Stimulated activated CD4-positive, alpha-beta T cell treated with anti-CD3 and anti-CD28 coated beads, Interleukin-4, amount 100 ng/mL, for 4 hours (primary cell): ENCODE results near the gene FXYD1.
"Not testable (repeated sequence)": the region's sequence is repeated elsewhere in the genome, so short reads cannot be mapped to it uniquely, and the experiment has no call there.

Experiments used
- DNase-seq, 2 experiments: peaks; one replicate each; pipeline ENCODE4 v3.0.0-alpha.2; 2020

Gene FXYD1

GRCh38 chr19:35144259-35144599 is 5.6 kb downstream of the FXYD1 start:
- no peak for DNase-seq

GRCh38 chr19:35144600-35145436 is 6.2 kb downstream of the FXYD1 start:
- DNase-seq = no peak

GRCh38 chr19:35146746-35147459 is 8.3 kb downstream of the FXYD1 start:
- no peak for DNase-seq

GRCh38 chr19:35149463-35149862 is 10.8 kb downstream of the FXYD1 start:
- DNase-seq = no peak

- no peak for DNase-seq
Observed at GRCh38 chr19:35150445-35150844, 11.8 kb downstream of the FXYD1 start.

- no peak for DNase-seq
Observed at GRCh38 chr19:35151273-35152065, 12.8 kb downstream of the FXYD1 start.

GRCh38 chr19:35153129-35153522 is 14.5 kb downstream of the FXYD1 start:
- not testable (repeated sequence) for DNase-seq

- DNase-seq = peak; percentile 70 to 76
Observed at GRCh38 chr19:35153701-35154524, 15.3 kb downstream of the FXYD1 start.

GRCh38 chr19:35154525-35155406 is 16.1 kb downstream of the FXYD1 start, which contains the start of gene FXYD5:
TSS of gene FXYD5 (plus strand) at chr19:35154735. CDS start at chr19:35155551, 816 bp downstream.
- peak; percentile 78 to 90 for DNase-seq

- peak; percentile 25 to 33 for DNase-seq
Observed at GRCh38 chr19:35155441-35155840, 16.8 kb downstream of the FXYD1 start.

GRCh38 chr19:35155981-35156672 is 17.5 kb downstream of the FXYD1 start:
- DNase-seq = no peak

- no peak for DNase-seq
Observed at GRCh38 chr19:35156673-35157014, 18.0 kb downstream of the FXYD1 start.

GRCh38 chr19:35157431-35157830 is 18.8 kb downstream of the FXYD1 start:
- no peak for DNase-seq

- DNase-seq = no peak
Observed at GRCh38 chr19:35159606-35160005, 21.0 kb downstream of the FXYD1 start.

GRCh38 chr19:35160629-35161433 is 22.2 kb downstream of the FXYD1 start:
- no peak for DNase-seq

GRCh38 chr19:35161434-35161743 is 22.8 kb downstream of the FXYD1 start:
- no peak for DNase-seq

- no peak for DNase-seq
Observed at GRCh38 chr19:35162471-35163326, 24.1 kb downstream of the FXYD1 start.

GRCh38 chr19:35164418-35164817 is 25.8 kb downstream of the FXYD1 start:
- DNase-seq = no peak
